Testis (tissue), 3 donors: ENCODE measurements around the gene SPPL2B. TPM values are rescaled to one million over a fixed set of nuclear protein-coding genes. Genes with fewer than 3 reads are reported as not detected.
"Not testable (repeated sequence)": the region's sequence is repeated elsewhere in the genome, so short reads cannot be mapped to it uniquely, and the experiment has no call there.

Experiments used
- DNase-seq: peaks from one replicate; pipeline ENCODE4 v3.0.0-alpha.2; 2019
- H3K27ac ChIP-seq, 2 donors: fragments of 200-600 bp; sonication (generic); one replicate each; pipeline ENCODE4 v1.5.1; 2019
- H3K27me3 ChIP-seq: fragments of 200-600 bp; sonication (generic); one replicate; pipeline ENCODE4 v1.5.1; 2019
- H3K36me3 ChIP-seq: fragments of 200-600 bp; sonication (generic); one replicate; pipeline ENCODE4 v1.5.1; 2017; ENCODE audit warnings: low read depth; ENCODE audit errors: missing control alignments
- H3K4me1 ChIP-seq: fragments of 200-600 bp; sonication (generic); one replicate; pipeline ENCODE4 v1.5.1; 2019
- H3K4me3 ChIP-seq, 2 donors: fragments of 200-600 bp; sonication (generic); one replicate each; pipeline ENCODE4 v1.5.1; 2017 to 2019
- H3K9me3 ChIP-seq: fragments of 200-600 bp; sonication (generic); one replicate; pipeline ENCODE4 v1.5.1; 2017
- POLR2A ChIP-seq: fragments of 450-650 bp; IDR thresholded peaks from one replicate; pipeline ENCODE4 v1.6.1; 2017; ENCODE audit warnings: antibody characterized with exemption, mild to moderate bottlenecking, moderate library complexity
- WGBS, 2 donors: methylation state at CpG; one replicate each; pipeline ENCODE4 v1.1.5; 2018; 5-methylcytosine and 5-hydroxymethylcytosine counted together
- intact Hi-C: fragments of 100-400 bp; cut with DNase I; formaldehyde crosslinking; loops from one replicate; pipeline ENCODE4 v1.15.1; 2023; ENCODE audit warnings: low total_unique reads
- polyA plus RNA-seq: library from polyadenylated mRNA; stranded (reverse); fragments of 350-450 nt; fragmentation: Illumina TruSeq; extraction: RNeasy Lipid Tissue Mini Kit (QIAGEN cat#74804); gene quantifications from one replicate; pipeline ENCODE4 v1.2.3, GENCODE V29; 2014; ENCODE audit warnings: low read depth, low replicate concordance; ENCODE audit not compliant: insufficient read depth
- total RNA-seq, 2 donors: library from RNA; depleted of rRNA; stranded (reverse); fragments of >200 nt; gene quantifications; one replicate each; pipeline ENCODE4 v1.2.3, GENCODE V29; 2016
- TF ChIP-seq, protein P1 (sequence below), 3 experiments: fragments of 450-650 bp in 2 of 3; fragments of 200-600 bp in 1 of 3; sonication (generic) in 1 of 3; IDR thresholded peaks; one replicate each; pipeline ENCODE4 v1.5.1; 2016 to 2019; ENCODE audit warnings: antibody characterized with exemption in 3 of 3, mild to moderate bottlenecking in 2 of 3, moderate library complexity in 1 of 3

Gene SPPL2B
- total and polyA plus RNA-seq, 3 donors from 2014 or later: 132 to 215 (median 158) TPM

DNA sequence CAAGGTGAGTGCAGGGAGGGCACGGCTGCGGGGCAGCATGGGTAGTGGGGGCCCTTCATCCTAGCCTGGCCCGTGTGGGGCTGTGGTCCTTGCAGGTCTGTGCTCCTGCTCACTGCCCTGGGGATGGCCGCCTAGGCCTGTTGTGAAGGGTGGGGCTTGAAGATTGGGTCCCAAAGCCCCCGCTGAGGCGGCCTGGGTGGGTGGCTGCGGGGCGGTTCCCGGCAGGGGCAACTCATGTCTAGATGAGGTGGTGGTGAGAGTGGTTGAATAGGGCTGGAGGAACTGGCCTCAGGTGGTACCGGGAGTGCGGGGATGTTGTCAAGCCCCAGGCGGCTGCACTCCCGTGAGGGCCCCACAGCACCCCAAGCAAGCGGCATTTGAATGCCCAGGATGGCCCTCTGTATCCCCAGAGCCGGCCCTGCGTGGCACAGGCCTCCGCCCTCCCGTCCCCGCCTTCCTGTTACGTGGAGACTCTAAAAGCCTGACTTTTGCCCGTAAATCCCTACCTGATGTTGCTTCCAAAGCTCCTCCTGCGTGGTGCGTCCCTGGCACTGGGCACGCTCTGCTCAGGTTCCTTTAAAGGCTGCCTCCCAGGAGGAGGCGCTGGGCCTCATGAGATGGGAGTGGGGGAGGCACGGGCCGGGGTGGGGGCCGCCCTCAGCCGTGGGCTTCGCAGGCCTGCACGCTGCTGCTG lies 15.0 kb downstream of the SPPL2B start:
- TF ChIP-seq POLR2A: no peak
- TF ChIP-seq, protein P1, sequence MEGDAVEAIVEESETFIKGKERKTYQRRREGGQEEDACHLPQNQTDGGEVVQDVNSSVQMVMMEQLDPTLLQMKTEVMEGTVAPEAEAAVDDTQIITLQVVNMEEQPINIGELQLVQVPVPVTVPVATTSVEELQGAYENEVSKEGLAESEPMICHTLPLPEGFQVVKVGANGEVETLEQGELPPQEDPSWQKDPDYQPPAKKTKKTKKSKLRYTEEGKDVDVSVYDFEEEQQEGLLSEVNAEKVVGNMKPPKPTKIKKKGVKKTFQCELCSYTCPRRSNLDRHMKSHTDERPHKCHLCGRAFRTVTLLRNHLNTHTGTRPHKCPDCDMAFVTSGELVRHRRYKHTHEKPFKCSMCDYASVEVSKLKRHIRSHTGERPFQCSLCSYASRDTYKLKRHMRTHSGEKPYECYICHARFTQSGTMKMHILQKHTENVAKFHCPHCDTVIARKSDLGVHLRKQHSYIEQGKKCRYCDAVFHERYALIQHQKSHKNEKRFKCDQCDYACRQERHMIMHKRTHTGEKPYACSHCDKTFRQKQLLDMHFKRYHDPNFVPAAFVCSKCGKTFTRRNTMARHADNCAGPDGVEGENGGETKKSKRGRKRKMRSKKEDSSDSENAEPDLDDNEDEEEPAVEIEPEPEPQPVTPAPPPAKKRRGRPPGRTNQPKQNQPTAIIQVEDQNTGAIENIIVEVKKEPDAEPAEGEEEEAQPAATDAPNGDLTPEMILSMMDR (IDR thresholded peaks at IDR 0.05): no peak
- no peak for DNase-seq
- 92 to 96% methylated on average over 15 to 31 of the region's 31 CpGs for WGBS, 2 donors
- Histone ChIP-seq H3K9me3 (no peaks in the 10 kb centered on the region), H3K4me1 (no peaks in the 10 kb centered on the region), H3K27me3 (no peaks in the 10 kb centered on the region), H3K36me3 (no peaks in the 10 kb centered on the region), H3K27ac (no peak overlapping the region), H3K4me3 (no peak overlapping the region)
- intact Hi-C loops: no loop called here

- no peak for DNase-seq
- Histone ChIP-seq H3K9me3 (no peaks in the 10 kb centered on the region), H3K27ac (no peak overlapping the region), H3K27me3 (no peaks in the 10 kb centered on the region), H3K4me1 (no peaks in the 10 kb centered on the region), H3K4me3 (no peak overlapping the region), H3K36me3 (no peaks in the 10 kb centered on the region)
- TF ChIP-seq, protein P1 (IDR thresholded peaks at IDR 0.05): no peak
- TF ChIP-seq POLR2A: no peak
- intact Hi-C loops: no loop called here
- WGBS, 2 donors: 96% methylated on average over 13 to 24 of the region's 24 CpGs
These were observed 15.9 kb downstream of the SPPL2B start for GRCh38 chr19:2344381-2344870.

- H3K4me1 ChIP-seq: no peaks in the 10 kb centered on the region
- no peak overlapping the region for H3K4me3 ChIP-seq
- H3K36me3 ChIP-seq: no peaks in the 10 kb centered on the region
- no peak overlapping the region for H3K27ac ChIP-seq
- no peaks in the 10 kb centered on the region for H3K9me3 ChIP-seq
- no peak for DNase-seq
- no peaks in the 10 kb centered on the region for H3K27me3 ChIP-seq
- TF ChIP-seq, protein P1 (IDR thresholded peaks at IDR 0.05): no peak
- TF ChIP-seq POLR2A: no peak
- intact Hi-C loops: no loop called here
- 92 to 95% methylated on average over 8 to 13 of the region's 17 CpGs for WGBS, 2 donors
These were observed 16.6 kb downstream of the SPPL2B start for GRCh38 chr19:2345076-2345475.

GRCh38 chr19:2345794-2346663 lies 17.5 kb downstream of the SPPL2B start:
- 76 to 77% methylated on average over 25 of the region's 25 CpGs for WGBS, 2 donors
- intact Hi-C loops: no loop called here
- peak; percentile 42 for DNase-seq
- no peaks in the 10 kb centered on the region for H3K27me3 ChIP-seq
- no peak overlapping the region for H3K4me3 ChIP-seq
- no peaks in the 10 kb centered on the region for H3K9me3 ChIP-seq
- H3K27ac ChIP-seq: no peak overlapping the region
- TF ChIP-seq POLR2A: no peak
- TF ChIP-seq, protein P1 (IDR thresholded peaks at IDR 0.05): no peak
- no peaks in the 10 kb centered on the region for H3K36me3 ChIP-seq
- H3K4me1 ChIP-seq: no peaks in the 10 kb centered on the region

DNA sequence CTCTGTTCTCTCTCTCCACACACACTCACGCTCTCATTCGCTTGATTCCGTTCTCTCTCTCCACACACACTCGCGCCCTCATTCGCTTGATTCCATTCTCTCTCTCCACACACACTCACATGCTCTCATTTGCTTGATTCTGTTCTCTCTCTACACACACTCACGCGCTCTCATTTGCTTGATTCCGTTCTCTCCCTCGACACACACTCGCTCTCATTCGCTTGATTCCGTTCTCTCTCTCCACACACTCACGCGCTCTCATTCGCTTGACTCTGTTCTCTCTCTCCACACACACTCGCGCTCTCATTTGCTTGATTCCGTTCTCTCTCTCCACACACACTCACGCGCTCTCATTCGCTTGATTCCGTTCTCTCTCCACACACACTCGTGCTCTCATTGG lies 21.3 kb downstream of the SPPL2B start:
- H3K4me3 ChIP-seq, H3K27ac ChIP-seq, H3K9me3 ChIP-seq, DNase-seq, H3K36me3 ChIP-seq, H3K27me3 ChIP-seq, intact Hi-C loops, H3K4me1 ChIP-seq: not testable (repeated sequence)
- 92 to 94% methylated on average over 24 of the region's 24 CpGs for WGBS, 2 donors
